Stomach (tissue), 4 donors: ENCODE results near the gene DEPDC1.

Source experiments
- EP300 ChIP-seq: sonication (generic); formaldehyde crosslinking; IDR thresholded peaks from one replicate; pipeline ENCODE4 v1.6.1; 2017; ENCODE audit warnings: antibody characterized with exemption
- POLR2A ChIP-seq, 4 donors: fragments of 450-650 bp; IDR thresholded peaks; one replicate each; pipeline ENCODE4 v1.6.1; 2016; ENCODE audit warnings: antibody characterized with exemption in 4 of 4, control low read depth in 2 of 4, mild to moderate bottlenecking in 1 of 4, moderate library complexity in 1 of 4
- POLR2AphosphoS5 ChIP-seq, 3 donors: sonication (generic); formaldehyde crosslinking; IDR thresholded peaks; one replicate each; pipeline ENCODE4 v1.6.1; 2016; ENCODE audit warnings: antibody characterized with exemption in 3 of 3
- TF ChIP-seq, protein P1 (sequence below), 7 experiments: fragments of 450-650 bp in 4 of 7; fragments of 200-600 bp in 3 of 7; sonication (generic) in 3 of 7; IDR thresholded peaks; one replicate each; pipeline ENCODE4 v1.5.1; 2016 to 2019; ENCODE audit warnings: antibody characterized with exemption in 7 of 7, control low read depth in 2 of 7, mild to moderate bottlenecking in 1 of 7

- TF ChIP-seq EP300 (no peak), POLR2A (IDR thresholded peaks at IDR 0.05) (no peak), POLR2AphosphoS5 (IDR thresholded peaks at IDR 0.05) (no peak)
- TF ChIP-seq, protein P1, sequence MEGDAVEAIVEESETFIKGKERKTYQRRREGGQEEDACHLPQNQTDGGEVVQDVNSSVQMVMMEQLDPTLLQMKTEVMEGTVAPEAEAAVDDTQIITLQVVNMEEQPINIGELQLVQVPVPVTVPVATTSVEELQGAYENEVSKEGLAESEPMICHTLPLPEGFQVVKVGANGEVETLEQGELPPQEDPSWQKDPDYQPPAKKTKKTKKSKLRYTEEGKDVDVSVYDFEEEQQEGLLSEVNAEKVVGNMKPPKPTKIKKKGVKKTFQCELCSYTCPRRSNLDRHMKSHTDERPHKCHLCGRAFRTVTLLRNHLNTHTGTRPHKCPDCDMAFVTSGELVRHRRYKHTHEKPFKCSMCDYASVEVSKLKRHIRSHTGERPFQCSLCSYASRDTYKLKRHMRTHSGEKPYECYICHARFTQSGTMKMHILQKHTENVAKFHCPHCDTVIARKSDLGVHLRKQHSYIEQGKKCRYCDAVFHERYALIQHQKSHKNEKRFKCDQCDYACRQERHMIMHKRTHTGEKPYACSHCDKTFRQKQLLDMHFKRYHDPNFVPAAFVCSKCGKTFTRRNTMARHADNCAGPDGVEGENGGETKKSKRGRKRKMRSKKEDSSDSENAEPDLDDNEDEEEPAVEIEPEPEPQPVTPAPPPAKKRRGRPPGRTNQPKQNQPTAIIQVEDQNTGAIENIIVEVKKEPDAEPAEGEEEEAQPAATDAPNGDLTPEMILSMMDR (IDR thresholded peaks at IDR 0.05): no peak
Observed at GRCh38 chr1:68433395-68433794, 63.5 kb downstream of the DEPDC1 start.
